Measurements from ENCODE around the gene LAMC1.

The LAMC1 gene

DNA sequence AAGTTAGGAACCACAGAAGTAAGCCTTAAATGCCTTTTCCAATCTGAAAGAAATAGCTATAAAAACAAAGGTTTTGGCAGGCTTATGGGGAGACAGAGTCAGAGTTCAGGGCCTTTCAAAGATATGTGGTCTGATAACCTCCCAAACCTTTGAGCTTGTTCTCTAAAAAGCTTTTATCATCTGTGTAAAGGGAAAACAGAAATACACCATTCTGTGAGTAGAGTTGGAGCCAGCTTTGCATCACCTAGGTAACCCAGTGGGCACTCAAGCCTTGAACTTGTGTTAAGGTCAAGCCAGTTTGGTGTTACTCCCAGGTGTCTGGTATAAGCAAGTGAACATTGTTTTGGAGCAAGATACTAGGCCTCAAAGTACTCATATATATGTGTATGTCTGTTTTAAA lies 50.1 kb downstream of the LAMC1 start:
- no peak overlapping the region for H3K4me3 ChIP-seq (ENCODE audit: control insufficient read depth, low read depth, low read length)
- no peak for DNase-seq (ENCODE audit: low read depth)
- TF ChIP-seq, protein P1, sequence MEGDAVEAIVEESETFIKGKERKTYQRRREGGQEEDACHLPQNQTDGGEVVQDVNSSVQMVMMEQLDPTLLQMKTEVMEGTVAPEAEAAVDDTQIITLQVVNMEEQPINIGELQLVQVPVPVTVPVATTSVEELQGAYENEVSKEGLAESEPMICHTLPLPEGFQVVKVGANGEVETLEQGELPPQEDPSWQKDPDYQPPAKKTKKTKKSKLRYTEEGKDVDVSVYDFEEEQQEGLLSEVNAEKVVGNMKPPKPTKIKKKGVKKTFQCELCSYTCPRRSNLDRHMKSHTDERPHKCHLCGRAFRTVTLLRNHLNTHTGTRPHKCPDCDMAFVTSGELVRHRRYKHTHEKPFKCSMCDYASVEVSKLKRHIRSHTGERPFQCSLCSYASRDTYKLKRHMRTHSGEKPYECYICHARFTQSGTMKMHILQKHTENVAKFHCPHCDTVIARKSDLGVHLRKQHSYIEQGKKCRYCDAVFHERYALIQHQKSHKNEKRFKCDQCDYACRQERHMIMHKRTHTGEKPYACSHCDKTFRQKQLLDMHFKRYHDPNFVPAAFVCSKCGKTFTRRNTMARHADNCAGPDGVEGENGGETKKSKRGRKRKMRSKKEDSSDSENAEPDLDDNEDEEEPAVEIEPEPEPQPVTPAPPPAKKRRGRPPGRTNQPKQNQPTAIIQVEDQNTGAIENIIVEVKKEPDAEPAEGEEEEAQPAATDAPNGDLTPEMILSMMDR (conservative IDR thresholded peaks at IDR 0.05; ENCODE audit: control insufficient read depth, insufficient read depth, low read depth, low read length), result no peak

DNA sequence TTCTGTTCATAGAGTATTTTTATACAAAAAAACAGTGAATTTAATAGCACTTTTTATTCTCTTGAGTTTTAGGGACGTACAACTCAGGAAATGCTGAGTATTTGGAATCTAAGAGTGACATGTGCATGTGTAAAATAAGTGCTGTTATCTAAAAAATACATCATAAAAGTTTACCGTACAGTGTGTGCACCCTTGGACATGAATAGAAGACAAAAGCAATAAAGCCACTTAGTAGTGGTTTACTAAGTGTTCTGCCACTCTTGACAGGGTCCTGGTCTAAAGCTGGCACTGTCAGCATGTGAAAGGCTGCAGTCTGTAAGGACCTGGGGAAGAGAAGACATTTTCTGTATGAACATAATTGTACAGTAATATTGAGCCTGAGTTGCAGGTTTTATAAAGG lies 51.0 kb downstream of the LAMC1 start:
- no peak for DNase-seq (ENCODE audit: low read depth)
- TF ChIP-seq, protein P1 (conservative IDR thresholded peaks at IDR 0.05; ENCODE audit: control insufficient read depth, insufficient read depth, low read depth, low read length), result no peak
- H3K4me3 ChIP-seq (ENCODE audit: control insufficient read depth, low read depth, low read length), result no peak overlapping the region

DNA sequence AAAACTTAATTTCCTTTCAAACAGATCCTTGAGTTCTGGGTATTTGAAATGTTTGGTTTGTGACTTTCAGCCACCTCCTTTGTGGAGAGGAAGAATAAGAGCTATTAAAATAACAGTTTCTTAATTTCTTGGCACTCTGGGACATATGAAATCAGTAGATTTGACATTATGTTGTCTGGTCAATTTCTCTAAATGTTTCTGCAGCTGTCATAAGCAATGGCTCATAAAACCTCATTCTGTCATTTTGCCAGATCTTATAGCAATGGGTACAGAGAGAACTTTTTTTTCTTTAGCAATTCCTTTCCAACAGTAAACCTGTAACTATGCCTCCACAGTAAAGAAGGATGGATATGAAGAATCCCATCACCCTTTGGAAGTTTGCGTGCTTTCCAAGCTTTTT lies 52.6 kb downstream of the LAMC1 start:
- no peak overlapping the region for H3K4me3 ChIP-seq (ENCODE audit: control insufficient read depth, low read depth, low read length)
- DNase-seq (ENCODE audit: low read depth), result peak; percentile 57
- TF ChIP-seq, protein P1 (conservative IDR thresholded peaks at IDR 0.05; ENCODE audit: control insufficient read depth, insufficient read depth, low read depth, low read length), result no peak

DNA sequence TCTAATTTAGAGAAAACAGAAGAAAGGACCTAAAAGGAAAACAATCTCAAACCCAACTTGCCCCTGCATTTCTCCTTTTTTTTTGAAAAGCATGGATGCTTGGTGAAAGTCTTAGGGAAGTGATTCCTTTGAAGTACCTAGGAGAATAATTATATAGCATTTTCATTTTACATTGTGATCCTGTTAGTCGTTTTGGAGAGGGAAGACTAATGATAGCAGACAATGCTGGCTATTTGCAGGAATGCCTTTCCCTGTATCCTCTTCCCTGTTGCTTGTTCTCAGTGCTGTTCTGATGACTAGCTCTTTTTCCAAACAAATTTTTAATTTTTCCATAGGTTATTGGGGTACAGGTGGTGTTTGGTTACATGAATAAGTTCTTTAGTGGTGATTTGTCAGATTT lies 53.9 kb downstream of the LAMC1 start:
- no peak overlapping the region for H3K4me3 ChIP-seq (ENCODE audit: control insufficient read depth, low read depth, low read length)
- TF ChIP-seq, protein P1 (conservative IDR thresholded peaks at IDR 0.05; ENCODE audit: control insufficient read depth, insufficient read depth, low read depth, low read length), result no peak
- no peak for DNase-seq (ENCODE audit: low read depth)

DNA sequence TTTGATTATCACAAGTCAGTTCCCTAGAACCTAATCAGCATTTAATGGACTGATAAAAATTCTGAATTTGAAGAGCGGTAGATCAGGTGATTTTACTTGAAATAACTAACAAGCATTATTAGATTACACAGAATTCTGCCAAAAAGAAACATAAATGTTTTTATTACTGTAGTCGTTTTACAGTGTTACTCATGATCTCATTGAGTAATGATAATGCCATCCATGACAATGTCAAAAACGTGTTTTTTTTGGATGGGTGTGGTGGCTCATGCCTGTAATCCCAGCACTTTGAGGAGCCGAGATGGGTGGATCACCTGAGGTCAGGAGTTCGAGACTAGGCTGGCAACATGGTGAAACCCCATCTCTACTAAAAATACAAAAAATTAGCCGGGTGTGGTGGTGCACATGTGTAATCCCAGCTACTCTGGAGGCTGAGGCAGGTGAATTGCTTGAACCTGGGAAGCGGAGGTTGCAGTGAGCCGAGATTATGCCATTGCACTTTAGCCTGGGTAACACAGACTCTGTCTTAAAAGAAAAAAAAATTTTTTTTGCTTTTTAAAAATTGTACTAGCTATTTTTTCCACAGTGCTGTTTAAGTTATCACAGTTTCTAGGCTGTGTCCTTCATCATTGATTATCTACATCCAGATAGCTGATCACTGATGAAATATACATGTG lies 56.6 kb downstream of the LAMC1 start:
- TF ChIP-seq, protein P1 (conservative IDR thresholded peaks at IDR 0.05; ENCODE audit: control insufficient read depth, insufficient read depth, low read depth, low read length), result no peak
- peak; percentile 46 for DNase-seq (ENCODE audit: low read depth)
- H3K4me3 ChIP-seq (ENCODE audit: control insufficient read depth, low read depth, low read length), result no peak overlapping the region

DNA sequence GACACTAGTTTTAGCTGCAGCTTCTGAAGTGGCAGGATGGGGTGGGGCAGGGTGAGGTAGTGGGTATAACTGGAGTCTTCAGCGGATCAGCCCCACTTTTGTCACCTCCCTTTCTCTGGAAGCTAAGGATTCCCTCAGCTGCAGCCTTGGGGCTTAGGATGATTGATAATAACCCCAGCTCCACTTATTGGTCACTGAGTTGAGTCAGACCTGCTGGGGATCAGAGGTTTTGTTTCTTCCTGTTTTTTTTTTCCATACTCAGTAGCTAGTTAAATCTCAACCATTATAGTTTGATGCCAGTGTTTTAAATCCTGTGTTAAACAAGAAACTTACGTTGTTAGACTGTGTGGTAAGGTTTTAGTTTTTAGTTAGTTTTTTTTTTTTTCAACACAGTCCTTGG lies 57.2 kb downstream of the LAMC1 start:
- DNase-seq (ENCODE audit: low read depth), result peak; percentile 72
- TF ChIP-seq, protein P1 (conservative IDR thresholded peaks at IDR 0.05; ENCODE audit: control insufficient read depth, insufficient read depth, low read depth, low read length), result no peak
- H3K4me3 ChIP-seq (ENCODE audit: control insufficient read depth, low read depth, low read length), result no peak overlapping the region

All from fibroblast of mammary gland (primary cell).